ENCODE measurements around the gene ARL5A.
"Not testable (repeated sequence)": the region's sequence is repeated elsewhere in the genome, so short reads cannot be mapped to it uniquely, and the experiment has no call there.

ARL5A gene

DNA sequence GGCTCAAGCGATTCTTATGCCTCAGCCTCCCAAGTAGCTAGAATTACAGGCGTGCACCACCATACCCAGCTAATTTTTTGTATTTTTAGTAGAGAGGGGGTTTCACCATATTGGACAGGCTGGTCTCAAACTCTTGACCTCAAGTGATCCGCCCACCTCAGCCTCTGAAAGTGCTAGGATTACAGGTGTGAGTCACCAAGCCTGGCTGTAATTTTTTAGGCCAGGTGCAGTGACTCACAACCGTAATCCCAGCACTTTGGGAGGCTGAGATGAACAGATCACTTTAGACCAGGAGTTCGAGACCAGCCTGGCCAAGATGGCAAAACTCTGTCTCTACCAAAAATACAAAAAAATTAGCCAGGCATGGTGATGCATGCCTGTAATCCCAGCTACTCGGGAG is 33.8 kb downstream of the ARL5A start:
- DNase-seq: not testable (repeated sequence)

DNA sequence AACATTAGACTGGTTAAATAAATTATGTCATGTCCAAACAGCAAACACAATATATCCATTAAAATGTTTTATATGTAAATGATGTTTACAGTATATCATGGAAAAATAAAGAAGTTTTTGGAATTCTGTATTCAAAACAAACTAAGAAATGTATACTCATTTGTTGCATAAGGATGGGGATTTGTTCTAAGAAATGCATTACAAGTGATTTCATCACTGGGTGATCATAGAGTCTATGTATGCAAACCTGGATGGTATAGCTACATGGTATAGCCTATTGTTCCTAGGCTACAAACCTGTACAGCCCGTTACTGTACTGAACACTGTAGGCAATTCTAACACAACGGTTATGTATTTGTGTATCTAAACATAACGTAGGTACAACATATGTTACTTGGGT is 35.1 kb downstream of the ARL5A start:
- DNase-seq: no peak

DNA sequence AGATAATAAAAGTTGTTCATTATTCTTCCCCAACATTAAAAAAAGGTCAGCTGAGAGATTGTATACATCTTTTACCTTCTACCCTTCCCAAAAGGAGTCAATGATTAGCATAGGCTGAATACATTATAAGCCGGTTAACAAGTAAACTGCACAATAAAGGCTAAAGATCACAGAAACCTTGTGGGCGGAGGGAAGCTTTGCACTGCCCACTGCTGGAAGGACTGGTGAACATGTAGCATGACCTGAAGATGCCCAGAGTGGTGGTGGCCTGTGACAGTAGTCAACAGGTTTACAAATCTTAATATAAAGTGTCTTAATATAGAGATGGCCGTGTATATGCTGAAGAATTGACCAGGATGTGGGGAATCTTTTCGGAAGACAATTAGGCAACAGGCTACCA is 35.6 kb downstream of the ARL5A start:
- no peak for DNase-seq

DNA sequence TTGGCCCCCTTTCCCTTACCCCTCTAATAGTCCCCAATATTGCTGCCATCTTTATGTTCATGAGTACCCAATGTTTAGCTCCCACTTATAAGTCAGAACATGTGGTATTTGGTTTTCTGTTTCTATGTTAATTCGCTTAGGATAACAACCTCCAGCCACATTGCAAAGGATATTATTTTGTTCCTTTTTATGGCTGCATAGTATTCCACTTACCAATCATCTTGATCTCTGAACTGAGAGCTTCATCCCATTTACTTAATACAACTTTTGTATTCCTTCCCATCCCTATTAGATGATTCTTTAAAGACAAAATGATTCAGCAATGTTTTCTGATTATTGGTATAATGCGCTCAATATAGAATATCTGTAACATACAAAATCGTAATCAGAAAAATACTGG is 36.7 kb downstream of the ARL5A start:
- DNase-seq: no peak

DNA sequence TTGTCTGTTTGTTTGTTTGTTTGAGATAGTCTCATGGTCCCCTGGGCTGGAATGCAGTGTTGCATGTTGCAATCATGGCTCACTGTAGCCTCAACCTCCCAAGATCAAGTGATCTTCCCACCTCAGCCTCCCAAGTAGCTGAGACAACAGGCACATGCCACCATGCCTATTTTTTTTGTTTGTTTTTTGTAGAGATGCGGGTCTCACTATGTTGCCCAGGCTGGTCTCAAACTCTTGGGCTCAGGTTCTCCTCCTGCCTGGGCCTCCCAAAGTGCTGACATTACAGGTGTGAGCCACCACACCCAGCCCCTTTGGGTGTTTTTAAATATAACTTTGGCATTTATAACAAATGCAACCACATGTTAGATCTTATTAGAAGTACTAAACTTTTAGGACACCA is 37.5 kb downstream of the ARL5A start:
- DNase-seq: no peak

DNA sequence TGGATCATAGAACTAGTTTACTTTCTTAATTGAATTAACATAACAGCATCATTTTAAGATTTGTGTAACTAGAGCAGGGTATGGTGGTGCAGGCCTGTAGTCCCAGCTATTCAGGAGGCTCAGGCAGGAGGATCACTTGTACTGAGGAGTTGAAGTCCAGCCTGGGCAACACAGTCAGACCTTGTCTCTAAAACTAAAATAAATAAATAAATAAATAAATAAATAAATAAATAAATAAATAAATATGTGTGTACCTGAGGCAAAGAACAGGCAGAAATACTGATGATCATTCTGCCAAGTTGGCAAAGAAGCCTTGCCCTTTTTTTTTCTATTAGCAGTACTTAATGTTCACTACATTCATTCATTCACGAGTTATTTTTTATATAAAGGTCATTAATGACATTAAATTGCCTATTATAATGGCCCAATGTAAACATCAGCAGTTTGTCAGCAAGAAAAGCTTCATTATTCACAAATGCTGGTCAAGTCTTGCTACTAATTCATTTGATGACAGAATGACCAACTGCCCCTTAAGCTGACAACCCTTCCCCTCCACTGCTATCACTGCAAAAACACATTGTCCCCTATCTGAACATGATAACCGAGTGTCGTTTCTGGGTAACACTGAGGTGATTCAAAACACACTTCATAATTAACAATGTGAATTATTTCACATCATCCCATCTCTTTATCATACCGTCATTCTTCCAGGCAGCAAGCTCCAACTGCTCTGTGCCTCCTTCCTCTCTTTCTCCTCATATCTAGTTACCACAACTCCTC is 39.0 kb downstream of the ARL5A start:
- no peak for DNase-seq

DNA sequence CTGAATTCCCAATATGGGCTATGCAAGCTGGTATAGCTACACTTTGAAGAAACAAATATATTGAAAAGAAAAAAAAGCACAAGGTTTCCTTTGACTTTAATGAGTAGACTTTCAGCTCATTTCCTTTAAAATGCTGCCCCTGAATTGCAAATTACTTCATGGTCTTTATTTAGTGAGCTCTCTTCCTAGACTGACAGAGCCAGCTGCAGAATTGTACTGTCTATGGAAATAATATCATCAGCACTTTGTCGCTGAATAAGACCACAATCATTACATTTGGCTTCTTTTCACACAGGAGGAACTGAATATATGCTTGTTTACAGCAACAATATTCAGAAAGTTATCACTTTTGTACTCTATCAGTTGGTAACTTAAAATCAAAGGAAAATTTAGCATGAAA is 41.7 kb downstream of the ARL5A start:
- no peak for DNase-seq

DNA sequence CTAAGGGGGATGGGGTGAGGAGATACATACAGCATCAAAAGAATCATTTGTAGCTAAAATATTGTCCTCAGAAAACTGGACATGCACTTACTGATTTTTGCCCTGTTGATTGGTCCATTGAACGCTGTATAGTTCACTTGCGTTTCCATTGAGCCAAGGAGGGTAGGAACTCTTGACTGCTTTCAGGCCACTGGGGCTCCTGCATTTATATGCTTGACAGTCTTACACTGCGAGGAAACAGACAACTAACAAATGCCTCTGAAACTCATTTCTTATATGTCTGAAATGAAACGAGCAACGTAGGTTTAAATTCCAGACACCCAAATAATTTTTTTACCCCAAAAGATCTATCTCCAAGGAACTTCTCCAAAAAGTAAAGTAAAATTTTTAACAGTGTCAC is 42.1 kb downstream of the ARL5A start:
- no peak for DNase-seq

DNA sequence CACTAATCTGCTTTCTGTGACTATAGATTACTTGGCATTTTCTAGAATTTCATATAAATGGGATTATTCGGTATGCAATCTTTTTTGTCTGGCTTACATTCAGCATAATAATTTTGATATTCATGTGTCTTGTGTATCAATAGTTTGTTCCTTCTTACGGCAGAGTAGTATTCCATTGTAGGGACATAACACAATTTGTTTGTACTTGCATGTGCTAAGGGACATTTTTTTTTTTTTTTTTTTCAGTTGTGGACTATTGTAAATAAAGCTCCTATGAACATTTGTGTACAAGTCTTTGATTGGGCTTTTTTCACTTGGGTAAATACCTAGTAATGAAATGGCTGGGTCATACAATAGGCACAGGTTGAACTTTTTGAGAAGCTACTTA is 45.1 kb downstream of the ARL5A start:
- DNase-seq: no peak

DNA sequence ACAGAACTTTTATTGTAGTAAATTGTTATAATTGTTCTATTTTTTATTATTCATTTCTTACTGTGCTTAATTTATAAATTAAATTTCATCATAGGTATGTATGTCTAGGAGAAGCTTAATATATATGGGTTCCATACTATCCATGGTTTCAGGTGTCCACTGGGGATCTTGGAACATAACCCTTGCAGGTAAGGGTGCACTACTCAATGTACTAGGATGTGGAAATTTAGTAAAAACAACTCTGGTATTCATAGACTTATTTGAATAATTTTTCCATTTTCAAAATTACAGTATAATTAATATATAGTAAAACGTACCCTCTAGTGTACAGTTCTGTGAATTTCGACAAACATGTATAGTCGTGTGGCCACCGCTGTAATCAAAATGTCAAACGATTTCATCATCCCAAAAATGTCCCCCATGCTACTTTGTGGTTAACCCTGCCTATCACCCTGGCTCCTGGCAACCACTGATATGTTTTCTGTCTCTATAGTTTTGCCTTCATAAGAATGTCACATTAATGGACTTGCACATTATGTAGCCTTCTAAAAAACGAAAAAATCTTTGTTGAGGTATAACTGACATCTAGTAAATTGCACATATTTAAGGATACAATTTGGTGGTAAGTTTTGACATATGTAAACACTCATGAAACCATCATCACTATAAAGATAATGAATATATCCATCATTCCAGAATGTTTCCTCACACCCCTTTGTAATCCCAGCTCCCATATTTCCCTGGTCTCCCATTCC is 45.7 kb downstream of the ARL5A start:
- no peak for DNase-seq

DNA sequence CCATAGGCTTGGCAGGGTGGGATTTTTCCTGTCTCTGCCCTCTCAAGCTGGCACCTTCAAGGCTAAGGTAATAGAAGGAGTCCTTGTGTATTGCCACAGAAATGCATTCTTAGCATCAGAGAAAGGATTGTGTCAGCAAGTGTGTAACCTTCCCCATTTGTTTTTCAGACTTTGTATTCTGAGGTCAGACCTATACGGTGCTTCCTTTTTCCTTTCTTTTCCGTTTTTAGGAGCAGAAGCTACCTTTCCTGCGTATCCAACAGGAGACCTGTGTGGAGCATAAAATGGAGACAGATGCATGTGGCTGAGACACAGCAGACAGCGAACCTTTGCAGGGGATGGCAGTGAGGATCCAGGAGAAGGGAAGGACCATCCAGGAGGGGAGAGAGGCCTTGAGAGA is 46.6 kb downstream of the ARL5A start:
- DNase-seq: no peak

DNA sequence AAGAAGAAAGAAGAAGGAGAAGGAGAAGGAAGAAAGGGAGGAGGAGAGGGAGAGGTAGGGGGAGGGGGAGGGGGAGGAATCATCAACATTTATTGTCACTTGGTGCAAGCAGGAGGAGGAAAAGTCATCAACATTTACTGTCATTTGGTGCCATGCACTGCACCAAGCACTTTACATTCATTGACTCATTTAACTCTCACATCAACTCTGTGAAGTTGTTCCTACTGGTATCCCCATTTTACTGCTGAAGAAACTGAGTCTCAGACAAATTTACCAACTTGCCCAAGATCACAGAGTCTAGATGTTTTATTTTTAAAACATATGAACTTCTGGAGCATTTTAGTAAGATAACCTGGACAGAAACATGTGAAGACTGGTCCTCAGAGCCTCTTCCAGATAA is 47.3 kb downstream of the ARL5A start:
- DNase-seq: no peak

DNA sequence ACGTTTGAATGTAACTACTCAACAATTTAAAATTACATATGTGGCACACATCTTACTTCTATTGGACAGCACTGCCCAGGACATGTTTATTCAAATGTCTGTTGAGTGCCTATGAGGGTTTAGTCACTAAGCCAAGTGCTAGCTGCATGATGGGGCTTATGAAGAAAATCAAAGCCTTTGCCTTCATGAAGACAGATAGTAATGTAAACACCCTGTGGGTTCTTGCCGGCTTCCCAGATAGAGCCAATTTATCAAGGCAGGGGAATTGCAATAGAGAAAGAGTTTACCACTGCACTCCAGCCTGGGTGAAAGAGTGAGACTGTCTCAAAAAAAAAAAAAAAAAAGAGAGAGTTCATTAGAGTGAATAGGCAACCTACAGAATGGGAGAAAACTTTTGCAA is 50.3 kb downstream of the ARL5A start:
- DNase-seq: no peak

DNA sequence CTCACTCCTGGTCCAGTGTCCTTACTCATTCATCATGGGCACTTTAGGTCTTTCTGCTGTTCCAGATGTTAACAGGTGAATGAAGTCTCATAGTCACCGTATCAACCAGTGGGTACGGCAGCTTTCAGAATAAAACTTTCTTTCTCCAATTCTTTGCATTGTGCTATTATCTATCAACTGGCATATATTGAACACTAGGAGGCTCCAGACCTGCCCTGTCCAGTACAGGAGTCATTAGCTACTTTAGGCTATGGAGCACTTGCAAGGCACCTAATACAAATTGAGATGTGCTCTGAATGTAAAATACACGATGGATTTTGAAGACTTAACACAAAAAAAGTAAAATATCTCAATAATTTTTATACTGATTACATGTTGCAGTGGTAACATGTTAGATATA is 50.7 kb downstream of the ARL5A start:
- DNase-seq: no peak

DNA sequence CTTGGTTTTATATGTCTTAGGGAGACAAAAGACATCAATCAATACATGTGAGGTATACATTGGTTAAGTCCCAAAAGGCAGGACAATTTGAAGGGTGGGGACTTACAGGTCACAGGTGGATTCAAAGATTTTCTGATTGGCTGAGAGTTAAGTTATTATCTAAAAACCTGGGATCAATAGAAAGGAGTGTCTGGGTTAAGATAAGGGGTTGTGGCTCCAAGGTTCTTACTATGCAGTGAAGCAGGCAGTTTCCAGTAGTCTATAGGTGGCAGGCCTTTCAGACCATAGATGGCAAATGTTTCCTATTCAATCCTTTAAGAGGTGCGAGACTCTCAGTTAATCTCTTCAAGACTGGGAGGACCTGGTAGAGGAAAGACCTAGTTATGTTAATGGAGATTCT is 51.9 kb downstream of the ARL5A start:
- no peak for DNase-seq

DNA sequence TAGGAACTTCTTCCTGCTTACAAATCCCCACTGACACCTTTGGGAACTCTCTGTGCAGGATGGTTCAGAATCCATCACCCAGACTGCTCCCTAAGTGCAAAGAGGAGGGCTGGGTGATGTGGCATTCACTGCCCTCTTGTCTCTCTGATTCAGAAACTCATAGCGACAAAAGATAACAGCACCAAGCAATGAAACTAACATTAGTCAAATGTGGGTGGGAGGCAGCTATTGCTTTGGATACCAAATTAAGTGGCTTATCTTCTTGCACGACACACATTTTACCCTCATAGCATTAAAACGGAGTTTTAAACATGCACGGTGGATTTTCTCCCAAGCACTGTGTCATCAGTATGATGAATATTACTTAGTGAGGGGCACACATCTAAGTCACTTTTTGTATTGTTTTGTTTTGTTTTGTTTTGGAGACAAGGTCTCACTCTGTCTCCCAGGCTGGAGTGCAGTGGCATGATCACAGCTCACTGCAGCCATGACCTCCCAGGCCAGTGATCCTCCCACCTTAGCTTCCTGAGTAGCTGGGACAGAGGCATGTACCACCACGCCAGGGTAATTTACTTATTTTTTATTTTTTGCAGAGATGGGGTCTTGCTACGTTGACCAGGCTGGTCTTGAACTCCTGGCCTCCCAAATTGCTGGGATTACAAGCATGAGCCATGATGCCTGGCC is 53.0 kb downstream of the ARL5A start:
- no peak for DNase-seq

DNA sequence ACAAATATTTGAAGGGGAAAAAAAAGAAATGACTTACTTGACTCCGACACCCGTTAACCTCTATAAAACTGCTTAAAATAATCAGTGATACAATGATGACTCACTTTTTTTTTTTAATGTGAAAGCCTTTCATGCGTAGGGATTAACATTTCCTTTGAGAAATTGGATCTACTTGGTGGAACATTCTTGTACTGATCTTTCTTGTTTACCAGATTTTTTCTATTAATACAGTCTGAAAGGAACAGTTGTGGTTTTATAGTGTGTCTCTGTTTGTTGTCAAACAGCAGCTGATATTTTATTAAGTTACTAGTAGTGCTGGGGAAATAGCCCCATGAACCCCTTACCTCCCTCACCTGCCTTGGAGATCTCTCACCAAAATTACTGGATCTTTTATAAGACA is 53.7 kb downstream of the ARL5A start:
- DNase-seq: no peak

DNA sequence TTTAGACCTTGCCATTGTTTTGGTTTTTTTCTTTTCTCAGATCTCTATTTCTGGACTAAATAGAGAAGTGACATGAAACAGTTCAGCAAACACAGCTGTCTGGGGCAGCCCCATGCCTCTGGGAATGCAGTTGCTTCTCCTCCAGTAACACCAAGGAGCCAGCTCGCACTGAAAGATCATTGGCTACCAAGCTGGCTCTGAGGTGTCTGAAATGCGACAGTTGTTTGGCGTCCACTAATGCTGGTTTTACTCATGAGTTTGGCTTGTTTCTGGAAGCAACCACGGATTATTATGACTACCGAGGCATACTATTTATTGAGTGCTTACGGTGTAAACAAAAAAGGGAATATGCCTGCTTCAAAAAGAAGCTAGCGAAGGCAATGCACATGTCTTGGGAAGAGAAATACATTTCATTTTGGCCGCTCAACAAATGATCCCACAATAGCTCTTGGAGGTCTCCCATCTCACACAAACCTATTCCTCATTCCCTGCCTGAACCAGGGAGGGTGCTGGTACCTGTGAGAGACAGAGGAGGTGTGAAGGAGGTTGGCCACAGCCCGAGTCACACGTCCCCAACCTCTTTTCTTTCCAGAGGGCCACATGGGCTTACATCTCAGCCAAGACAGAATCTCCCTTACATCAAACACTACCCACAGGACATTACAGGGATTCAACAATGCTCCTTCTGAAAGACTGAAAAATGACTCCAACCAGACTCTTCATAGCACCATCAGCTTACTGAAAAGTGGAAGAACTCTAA is 56.4 kb downstream of the ARL5A start:
- DNase-seq: no peak

DNA sequence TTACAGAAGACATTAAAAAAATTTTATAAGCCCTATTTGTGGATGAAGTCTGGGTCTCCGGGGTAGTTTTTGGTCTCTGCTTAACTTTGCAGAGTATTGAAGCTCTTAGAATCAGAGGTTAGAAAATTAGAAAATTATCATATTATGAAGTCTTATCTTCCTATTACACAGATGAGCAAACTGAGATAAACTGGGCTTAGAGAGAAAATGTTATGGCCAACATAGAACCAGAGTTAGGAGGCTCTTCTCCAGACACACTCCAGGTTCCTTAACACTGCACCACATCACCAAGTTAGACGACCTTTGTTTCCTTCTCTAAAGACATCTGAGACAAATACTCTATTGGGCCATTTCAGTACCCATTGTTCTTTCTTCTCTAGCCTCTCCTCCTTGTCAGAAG is 57.2 kb downstream of the ARL5A start:
- DNase-seq: no peak

DNA sequence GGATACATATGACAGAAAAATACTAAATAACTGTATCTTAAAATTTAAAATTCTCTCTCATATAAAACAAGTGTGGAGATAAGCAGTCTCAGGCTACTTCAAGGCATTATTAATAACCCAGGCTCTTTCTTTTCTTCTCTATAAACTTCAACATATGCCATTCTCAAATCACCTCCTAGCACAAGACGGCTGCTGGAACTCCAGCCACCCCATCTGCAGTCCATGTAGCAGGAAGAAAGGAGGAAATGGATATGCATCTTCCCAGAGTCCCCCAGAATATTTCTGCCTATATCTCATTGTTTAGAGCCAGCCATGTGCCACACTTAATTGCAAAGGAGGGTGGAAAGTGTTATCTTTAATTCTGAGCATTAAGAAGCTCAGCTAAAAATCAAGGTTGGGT is 58.6 kb downstream of the ARL5A start:
- DNase-seq: no peak

DNA sequence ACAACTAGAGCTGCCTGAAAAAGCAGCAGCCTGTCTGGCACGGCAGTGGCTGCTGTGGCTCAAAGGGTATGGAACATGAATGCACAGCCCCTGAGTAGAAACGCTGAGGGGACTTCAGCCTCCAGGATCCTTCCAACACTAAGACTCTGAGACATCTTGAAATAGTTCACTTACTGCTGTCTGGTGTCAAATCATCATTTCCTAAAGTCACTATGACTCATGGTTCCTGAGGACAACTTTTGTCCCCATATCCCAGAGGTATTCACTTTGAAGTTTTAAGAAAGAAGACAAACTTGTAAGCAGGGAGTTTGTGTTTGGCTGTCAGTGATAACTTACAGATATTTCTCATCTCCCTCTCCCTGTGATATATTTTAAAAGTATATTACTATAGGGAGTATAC is 60.7 kb downstream of the ARL5A start:
- no peak for DNase-seq

DNA sequence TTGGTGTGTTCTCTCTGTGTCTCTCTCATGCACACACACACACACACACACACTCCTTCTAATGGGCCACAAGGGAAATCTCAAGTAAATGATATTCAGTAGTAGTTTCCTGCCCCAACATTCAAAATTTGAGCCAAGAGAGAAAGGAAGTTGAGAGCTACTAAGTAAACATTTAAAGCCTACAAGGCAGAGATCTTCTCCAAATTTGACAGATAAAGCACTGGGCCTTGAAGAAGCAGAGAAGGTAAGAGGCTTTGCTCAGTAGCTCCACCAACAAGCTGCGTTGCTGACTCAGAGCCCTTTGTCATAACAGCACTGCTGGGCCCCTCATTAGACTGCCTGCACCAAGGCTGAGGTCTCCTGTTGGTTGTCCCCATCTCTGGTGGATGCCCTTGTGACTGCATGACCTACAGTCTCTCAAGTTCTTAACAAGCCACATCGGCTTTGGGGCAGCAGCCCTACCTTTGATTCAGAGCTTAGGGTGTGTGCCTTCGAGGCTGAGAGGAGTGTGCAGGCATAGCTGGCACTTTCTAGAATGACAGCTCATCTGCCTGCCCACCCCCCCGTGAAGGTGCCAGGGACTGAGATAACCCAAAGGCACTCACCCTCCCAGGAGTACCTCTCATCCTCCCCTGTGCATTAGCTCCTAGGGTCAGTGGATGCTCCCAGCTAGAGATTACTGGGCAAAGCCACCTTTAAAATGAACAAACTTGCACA is 61.6 kb downstream of the ARL5A start:
- DNase-seq: peak in 1 of 3 experiments; percentile 20

Data from NCI-H1417 (cell line).